T-helper 1 cell (primary cell): Measurements from ENCODE around the gene SETD9.

Experiments
- DNase-seq, 5 donors: peaks; one replicate each; pipeline ENCODE4 v3.0.0-alpha.2; 2012 to 2020
- total RNA-seq, 4 donors: gene quantifications; one replicate each; lab custom pipeline; 2026; lab: John Stamatoyannopoulos, UW

The SETD9 gene, protein sequence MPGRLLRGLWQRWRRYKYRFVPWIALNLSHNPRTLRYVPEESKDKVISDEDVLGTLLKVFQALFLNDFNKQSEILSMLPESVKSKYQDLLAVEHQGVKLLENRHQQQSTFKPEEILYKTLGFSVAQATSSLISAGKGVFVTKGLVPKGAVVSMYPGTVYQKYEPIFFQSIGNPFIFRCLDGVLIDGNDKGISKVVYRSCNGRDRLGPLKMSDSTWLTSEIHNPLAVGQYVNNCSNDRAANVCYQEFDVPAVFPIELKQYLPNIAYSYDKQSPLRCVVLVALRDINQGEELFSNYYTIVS
- total RNA-seq = 2.6 to 5.9 (median 4.6) reads per million in 4 donors

- DNase-seq = peak; percentile 77 to 96 (median 81)
Measured at GRCh38 chr5:56909294-56910209, at the start of gene SETD9. SETD9 (plus strand) TSS chr5:56909596; CDS start chr5:56909646, 50 bp downstream.

DNA sequence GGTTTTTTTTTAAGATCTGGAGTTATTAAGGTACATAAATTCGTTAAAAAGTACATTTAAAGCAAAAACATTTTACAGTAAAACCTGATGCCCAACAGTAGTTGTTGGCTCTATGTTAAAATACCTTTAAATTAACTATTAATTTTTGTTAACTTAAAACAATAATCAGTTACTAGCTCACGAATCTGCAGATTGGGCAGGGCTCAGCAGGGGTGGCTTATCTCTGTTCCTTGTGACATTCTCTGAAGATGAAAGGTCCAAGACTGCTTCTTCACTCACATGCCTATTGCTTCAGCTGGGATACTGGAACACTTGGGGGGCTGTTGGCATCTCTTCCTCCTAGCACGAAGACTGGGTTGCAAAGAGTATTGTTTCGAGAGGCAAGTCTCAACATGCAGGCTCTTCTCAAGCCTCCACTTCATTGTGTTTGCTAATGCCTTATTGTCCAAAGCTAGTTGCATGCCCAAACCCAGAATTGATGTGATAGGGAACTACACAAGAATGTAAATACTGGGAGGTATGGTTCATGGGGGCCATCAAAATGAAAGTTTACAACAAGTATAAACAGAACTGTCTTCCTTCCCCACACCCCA lies 47.4 kb upstream of the SETD9 start:
- DNase-seq = no peak

DNA sequence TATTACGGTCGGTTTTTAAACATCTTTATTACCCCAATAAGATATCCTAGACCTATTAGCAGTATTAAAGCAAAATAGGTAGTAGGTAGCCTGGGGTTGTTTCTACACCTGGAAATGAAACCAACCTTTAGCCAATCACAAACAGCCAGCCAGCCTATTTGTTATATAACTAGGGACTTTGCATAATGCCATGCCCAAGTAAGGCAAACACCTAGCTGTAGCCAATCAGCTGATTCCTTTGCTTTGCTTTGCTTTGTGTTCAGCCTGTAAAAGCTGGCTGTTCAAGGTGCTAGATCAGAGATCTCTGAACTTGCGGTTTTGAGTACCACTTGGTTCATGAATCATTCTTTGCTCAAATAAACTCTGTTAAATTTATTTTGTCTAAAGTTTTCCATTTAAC lies 46.5 kb upstream of the SETD9 start:
- DNase-seq = no peak

GRCh38 chr5:56871777-56872176 lies 37.6 kb upstream of the SETD9 start:
- no peak for DNase-seq

DNA sequence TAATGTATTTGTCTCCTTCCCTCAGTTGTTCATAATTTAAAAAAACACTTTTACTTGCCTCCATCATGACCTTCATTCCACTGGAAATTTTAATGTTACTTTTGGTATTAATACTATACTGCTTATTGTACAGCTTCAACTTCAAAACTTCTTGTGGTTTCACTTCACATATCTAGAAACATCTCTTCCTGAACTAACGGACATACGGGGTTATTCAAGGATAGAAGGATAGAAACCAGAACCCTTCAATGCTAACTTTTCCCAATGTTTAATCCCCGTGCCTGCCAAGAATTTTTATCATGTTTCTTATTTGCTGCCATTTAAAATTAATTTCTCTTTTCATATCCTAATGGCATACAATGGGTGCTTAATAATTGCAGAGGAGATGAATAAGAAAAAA lies 36.3 kb upstream of the SETD9 start:
- DNase-seq = no peak

- no peak for DNase-seq
Measured at GRCh38 chr5:56876327-56876726, 33.1 kb upstream of the SETD9 start.

- DNase-seq = no peak
Measured at GRCh38 chr5:56881571-56881970, 27.8 kb upstream of the SETD9 start.

DNA sequence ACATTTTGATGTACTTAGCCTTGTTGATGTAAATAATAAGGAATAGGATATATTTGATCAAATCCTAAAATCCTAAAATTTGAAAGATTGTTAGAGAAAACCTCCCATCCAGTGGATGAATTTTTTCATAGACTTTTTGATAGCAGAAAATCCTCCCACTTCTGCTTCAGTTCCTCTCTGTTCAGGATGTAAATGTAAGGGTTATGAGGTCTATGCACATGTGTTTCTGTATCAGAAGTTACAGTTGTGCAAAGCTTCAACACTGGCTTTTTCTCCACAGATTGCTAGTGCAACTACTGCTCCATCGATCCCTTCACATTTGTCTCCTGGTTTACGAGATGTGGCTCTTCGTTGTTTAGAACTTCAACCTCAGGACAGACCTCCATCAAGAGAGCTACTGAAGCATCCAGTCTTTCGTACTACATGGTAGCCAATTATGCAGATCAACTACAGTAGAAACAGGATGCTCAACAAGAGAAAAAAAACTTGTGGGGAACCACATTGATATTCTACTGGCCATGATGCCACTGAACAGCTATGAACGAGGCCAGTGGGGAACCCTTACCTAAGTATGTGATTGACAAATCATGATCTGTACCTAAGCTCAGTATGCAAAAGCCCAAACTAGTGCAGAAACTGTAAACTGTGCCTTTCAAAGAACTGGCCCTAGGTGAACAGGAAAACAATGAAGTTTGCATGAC lies 16.0 kb upstream of the SETD9 start:
- no peak for DNase-seq

DNA sequence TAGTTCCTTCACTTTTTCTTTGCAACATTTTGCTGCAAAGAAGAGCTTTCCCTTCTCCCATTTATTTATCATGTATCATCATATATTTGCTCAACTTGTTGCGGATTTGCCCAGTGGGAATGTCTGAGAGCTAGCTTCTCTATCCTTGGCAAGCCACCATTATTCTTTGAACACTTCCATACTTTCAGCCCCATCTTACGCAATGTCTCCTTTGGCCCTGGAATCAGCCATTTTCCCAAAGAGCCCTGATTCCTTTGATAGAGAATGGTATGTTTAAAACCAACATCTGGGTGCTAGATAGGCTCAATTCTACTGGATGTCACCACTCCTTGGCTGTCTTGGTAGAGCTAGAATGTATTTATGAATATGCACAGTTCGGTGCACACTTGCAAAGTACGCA lies 12.6 kb upstream of the SETD9 start:
- no peak for DNase-seq

DNA sequence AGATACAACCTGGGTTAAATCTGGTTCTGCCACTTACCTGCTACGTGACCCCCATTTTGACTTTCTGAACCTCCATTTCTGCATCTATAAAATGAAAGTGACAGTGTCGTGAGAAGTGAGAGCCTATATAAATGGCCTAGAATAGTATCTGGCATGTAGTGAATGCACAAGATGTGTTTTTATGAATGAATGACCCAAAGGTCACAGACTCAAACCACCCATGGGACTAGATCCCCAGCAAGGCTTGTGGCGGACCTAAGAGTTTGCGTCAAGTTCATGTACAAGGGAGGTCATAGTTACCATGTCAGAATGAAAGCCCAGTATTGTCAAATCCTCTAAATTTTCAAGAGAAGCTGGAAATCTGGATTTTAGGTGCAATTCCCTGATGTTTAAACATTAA lies 11.2 kb upstream of the SETD9 start:
- DNase-seq = no peak

DNA sequence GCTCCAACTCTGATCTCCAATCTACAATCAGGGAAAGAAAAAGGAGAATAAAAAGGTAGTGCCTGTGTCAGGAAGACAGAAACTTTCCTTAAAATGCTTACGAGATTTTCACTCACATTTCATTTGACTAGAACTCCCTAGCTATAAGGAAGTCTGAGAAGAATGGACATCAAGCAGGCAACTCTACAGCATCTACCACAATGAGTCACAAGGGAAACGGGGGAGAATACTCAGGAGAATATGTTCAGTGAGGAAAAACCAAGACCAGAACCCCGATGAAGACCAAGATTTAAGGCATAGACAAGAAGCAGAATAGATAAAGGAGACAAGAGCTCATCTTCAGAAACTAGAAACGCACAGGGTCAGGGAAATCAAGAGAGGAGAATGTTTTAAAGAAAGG lies 9.0 kb upstream of the SETD9 start:
- no peak for DNase-seq

DNA sequence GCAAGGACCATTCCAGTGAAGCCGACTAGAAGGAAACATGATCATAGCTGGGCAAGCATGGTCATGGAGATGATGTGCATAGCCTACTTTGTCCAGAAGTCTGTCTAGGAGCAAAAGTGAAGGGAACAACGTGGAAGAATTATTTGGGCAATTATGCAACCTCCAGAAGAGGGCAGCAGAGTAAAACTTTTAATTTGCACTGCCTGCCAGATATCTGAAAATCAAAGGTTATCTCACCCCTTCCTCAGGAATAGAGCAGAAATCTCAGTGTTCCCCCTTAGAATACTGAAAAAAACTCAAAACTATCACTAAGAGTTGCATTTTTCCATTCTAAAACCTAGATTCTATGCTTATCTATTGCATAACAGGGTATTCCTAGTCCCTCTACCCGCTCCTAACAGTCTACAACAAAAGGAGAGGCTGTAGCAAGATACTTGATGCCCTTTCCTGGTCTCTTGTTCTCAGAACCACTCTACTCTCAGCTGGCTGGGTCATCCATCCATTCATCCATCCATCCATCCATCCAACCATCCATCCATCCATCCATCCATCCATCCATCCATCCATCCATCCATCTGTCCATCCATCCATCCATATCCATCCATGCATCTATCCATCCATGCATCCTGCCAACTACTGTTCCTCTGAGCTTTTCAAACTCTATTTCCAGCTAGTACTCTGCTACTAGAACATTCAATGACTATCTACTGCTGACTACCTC lies 8.4 kb upstream of the SETD9 start:
- peak in 3 of 5 donors; percentile 20 to 37 (median 24) for DNase-seq

GRCh38 chr5:56908942-56909293 lies 478 bp upstream of the SETD9 start:
- no peak for DNase-seq

- DNase-seq = peak in 2 of 5 donors; percentile 10 to 20
Measured at GRCh38 chr5:56910210-56910965, 992 bp downstream of the SETD9 start.

DNA sequence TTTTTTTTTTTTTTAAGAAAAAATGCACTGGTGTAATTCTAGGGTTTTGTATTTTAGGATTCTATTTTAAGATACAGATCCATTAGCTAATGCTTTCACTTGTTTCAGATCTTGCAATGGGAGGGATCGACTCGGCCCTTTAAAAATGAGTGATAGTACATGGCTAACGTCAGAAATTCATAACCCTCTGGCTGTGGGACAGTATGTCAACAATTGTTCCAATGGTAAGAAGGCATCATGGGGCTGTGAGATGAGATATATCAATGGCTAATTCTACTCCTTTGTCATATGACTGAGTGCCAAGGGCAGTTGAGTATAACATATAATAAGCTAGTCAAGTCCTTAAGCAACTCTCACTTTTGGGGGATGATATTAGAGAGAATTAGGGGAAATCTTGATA lies 4.4 kb downstream of the SETD9 start:
- no peak for DNase-seq

- no peak for DNase-seq
Measured at GRCh38 chr5:56914678-56915077, 5.3 kb downstream of the SETD9 start.

GRCh38 chr5:56917534-56917933 lies 8.1 kb downstream of the SETD9 start:
- no peak for DNase-seq

DNA sequence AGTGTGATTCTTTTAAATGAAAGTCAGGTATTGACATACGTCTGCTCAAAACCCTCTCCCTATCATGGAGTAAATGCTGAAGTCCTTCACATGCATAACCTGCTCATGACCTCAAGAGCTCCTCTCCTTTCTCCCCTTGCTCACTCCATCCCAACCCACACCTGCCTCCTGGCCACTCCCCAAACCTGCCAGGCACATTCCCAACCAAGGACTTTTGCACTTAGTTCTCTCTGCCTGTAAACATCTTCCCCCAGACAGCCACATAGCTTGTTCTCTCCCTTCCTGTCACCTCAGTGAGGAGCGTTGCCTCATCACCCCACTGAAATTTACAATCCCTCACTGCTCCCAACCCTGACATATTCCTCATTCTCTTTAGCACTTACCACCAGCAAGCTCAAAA lies 8.7 kb downstream of the SETD9 start:
- no peak for DNase-seq

DNA sequence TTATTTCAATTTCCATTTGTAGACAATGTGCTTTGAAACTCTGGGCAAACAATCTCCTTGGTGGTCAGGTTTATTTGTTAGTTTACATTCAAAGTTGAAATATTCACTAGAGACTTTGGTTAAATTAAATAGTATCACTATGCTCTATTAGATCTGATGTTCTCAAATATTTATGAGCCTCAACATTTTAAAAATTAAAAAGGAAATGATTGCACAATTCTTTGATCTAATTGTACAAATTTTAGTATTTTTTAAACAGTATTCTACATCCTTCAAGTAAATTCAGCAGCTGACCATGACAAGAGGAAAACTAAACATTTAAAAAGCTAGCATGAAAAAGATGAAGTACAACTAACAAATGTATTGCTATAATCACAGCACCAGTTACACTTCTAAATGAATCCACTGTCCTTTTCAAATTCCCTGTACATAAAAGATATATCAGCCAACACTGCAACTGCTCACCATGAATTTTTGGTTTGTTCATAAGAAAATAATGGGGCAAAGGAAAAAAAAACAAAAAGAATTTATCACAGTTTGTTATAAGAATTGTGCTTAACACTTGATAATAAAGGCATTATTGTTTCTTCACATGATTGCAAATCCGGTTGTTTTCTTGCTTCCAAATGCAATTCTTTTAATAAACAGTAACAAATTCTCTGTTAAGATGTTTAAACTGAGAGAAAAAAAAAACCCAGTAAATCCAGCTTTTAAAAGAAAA lies 10.7 kb downstream of the SETD9 start:
- no peak for DNase-seq

DNA sequence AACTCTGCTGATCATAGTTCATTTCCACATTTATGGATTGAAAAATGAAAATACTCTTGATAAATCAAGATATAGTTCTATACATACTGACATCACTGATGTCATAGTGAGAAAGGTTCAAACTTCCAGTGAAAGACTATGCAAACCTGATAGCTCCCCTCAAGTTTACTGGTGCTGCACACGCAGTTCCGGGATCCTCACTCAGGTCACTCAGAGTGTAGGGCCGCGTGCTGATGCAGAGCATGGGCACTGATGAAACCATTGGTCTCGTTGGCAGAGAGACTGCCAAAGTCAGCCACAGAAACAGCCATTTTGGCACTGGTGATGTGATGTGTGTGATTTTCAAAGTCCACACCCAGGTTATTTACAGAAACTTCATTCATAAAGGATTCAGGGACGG lies 13.5 kb downstream of the SETD9 start:
- DNase-seq = no peak

- no peak for DNase-seq
Measured at GRCh38 chr5:56934325-56934724, 24.9 kb downstream of the SETD9 start.
